NT2/D1 (cell line): ENCODE data around the gene TRPM2.
A peak's percentile ranks its signal among the peaks of the same experiment; 100 is the strongest.

ENCODE experiments used
- DNase-seq: peaks from one replicate; pipeline ENCODE4 v3.0.0-alpha.2; 2011; ENCODE audit warnings: low read depth, low spot score
- H3K27me3 ChIP-seq: 2 replicates; pipeline ENCODE4 v1.6.0; 2011; ENCODE audit warnings: mild to moderate bottlenecking; ENCODE audit not compliant: insufficient read length, insufficient read depth
- H3K36me3 ChIP-seq: 2 replicates; pipeline ENCODE4 v1.6.1; 2011; ENCODE audit warnings: mild to moderate bottlenecking, low read length, mixed read lengths; ENCODE audit not compliant: insufficient read depth, insufficient read length
- H3K4me1 ChIP-seq: 2 replicates; pipeline ENCODE4 v1.5.1; 2011; ENCODE audit not compliant: insufficient read depth, insufficient read length
- H3K4me3 ChIP-seq: 2 replicates; pipeline ENCODE4 v1.5.1; 2011; ENCODE audit warnings: low read depth; ENCODE audit not compliant: insufficient read length
- H3K9ac ChIP-seq: 2 replicates; pipeline ENCODE4 v1.6.0; 2011; ENCODE audit warnings: low read depth; ENCODE audit not compliant: insufficient read length
- H3K9me3 ChIP-seq: 2 replicates; pipeline ENCODE4 v1.5.1; 2011; ENCODE audit warnings: mild to moderate bottlenecking, low read length; ENCODE audit not compliant: insufficient read depth
- SUZ12 ChIP-seq: IDR thresholded peaks from 2 replicates; pipeline ENCODE4 v1.6.1; 2011; ENCODE audit not compliant: insufficient read length, insufficient read depth; ENCODE audit errors: extremely low read depth
- YY1 ChIP-seq: IDR thresholded peaks from 2 replicates; pipeline ENCODE4 v1.6.1; 2011; ENCODE audit not compliant: insufficient read length, insufficient read depth
- ZNF274 ChIP-seq: IDR thresholded peaks from 2 replicates; pipeline ENCODE4 v1.6.1; 2011; ENCODE audit warnings: mild to moderate bottlenecking, low read depth, low read length

TRPM2 gene

GRCh38 chr21:44344541-44345183 lies 8.8 kb upstream of the TRPM2 start:
- Histone ChIP-seq H3K4me3 (no peak overlapping the region), H3K36me3 (no peaks in the 10 kb centered on the region), H3K9ac (no peak overlapping the region), H3K4me1 (peaks cover 21% of the 10 kb centered on the region), H3K27me3 (peaks cover 28% of the 10 kb centered on the region), H3K9me3 (no peaks in the 10 kb centered on the region)
- TF ChIP-seq YY1 (no peak), ZNF274 (no peak), SUZ12 (no peak)
- DNase-seq = no peak

GRCh38 chr21:44345495-44345894 lies 7.9 kb upstream of the TRPM2 start:
- no peak overlapping the region for H3K4me3 ChIP-seq
- H3K9me3 ChIP-seq = no peaks in the 10 kb centered on the region
- no peaks in the 10 kb centered on the region for H3K36me3 ChIP-seq
- no peak for DNase-seq
- no peak for TF ChIP-seq YY1
- TF ChIP-seq ZNF274 = no peak
- peaks cover 34% of the 10 kb centered on the region for H3K27me3 ChIP-seq
- H3K9ac ChIP-seq = no peak overlapping the region
- H3K4me1 ChIP-seq = peaks cover 21% of the 10 kb centered on the region

- Histone ChIP-seq H3K4me1 (peaks cover 19% of the 10 kb centered on the region), H3K9ac (peak overlapping the region; percentile 58), H3K27me3 (peaks cover 58% of the 10 kb centered on the region), H3K9me3 (no peaks in the 10 kb centered on the region), H3K36me3 (no peaks in the 10 kb centered on the region), H3K4me3 (no peak overlapping the region)
- DNase-seq = no peak
- no peak for TF ChIP-seq YY1
- TF ChIP-seq ZNF274 = no peak
- TF ChIP-seq SUZ12 = no peak
These were observed 5.4 kb upstream of the TRPM2 start for GRCh38 chr21:44347911-44348451.

GRCh38 chr21:44348861-44349260 lies 4.6 kb upstream of the TRPM2 start:
- no peaks in the 10 kb centered on the region for H3K36me3 ChIP-seq
- no peak overlapping the region for H3K4me3 ChIP-seq
- no peak overlapping the region for H3K9ac ChIP-seq
- no peak for TF ChIP-seq ZNF274
- TF ChIP-seq SUZ12 = no peak
- no peak for TF ChIP-seq YY1
- H3K27me3 ChIP-seq = peaks cover 66% of the 10 kb centered on the region
- DNase-seq = no peak
- H3K9me3 ChIP-seq = no peaks in the 10 kb centered on the region
- peaks cover 19% of the 10 kb centered on the region for H3K4me1 ChIP-seq

GRCh38 chr21:44349416-44349846 lies 4.0 kb upstream of the TRPM2 start:
- H3K4me1 ChIP-seq = peaks cover 17% of the 10 kb centered on the region
- TF ChIP-seq ZNF274 (no peak), SUZ12 (no peak), YY1 (no peak)

GRCh38 chr21:44349847-44350772 lies 3.3 kb upstream of the TRPM2 start:
- H3K9me3 ChIP-seq = no peaks in the 10 kb centered on the region
- peaks cover 71% of the 10 kb centered on the region for H3K27me3 ChIP-seq
- H3K4me3 ChIP-seq = peak overlapping the region; percentile 33
- no peak for TF ChIP-seq SUZ12
- TF ChIP-seq YY1 = no peak
- no peak for TF ChIP-seq ZNF274
- DNase-seq = no peak
- peaks cover 12% of the 10 kb centered on the region for H3K4me1 ChIP-seq
- peak overlapping the region; percentile 65 for H3K9ac ChIP-seq
- H3K36me3 ChIP-seq = no peaks in the 10 kb centered on the region

More at GRCh38 chr21:44349416-44349846, 4.0 kb upstream of the TRPM2 start:
- Histone ChIP-seq H3K27me3 (peaks cover 71% of the 10 kb centered on the region), H3K9ac (no peak overlapping the region), H3K4me3 (no peak overlapping the region), H3K9me3 (no peaks in the 10 kb centered on the region), H3K36me3 (no peaks in the 10 kb centered on the region)
- DNase-seq = no peak
